Stomach (tissue), 9 donors: ENCODE results near the gene HAGHL. TPM values are rescaled to one million over a fixed set of nuclear protein-coding genes. Genes with fewer than 3 reads are reported as not detected.

Experiments
- DNase-seq, 2 donors: peaks; one replicate each; pipeline versions ENCODE4 v3.0.0 to v3.0.0-alpha.2; 2013 to 2019
- H3K27ac ChIP-seq, 5 donors: fragments of 200-600 bp in 4 of 5; sonication (generic) in 4 of 5; one replicate each; pipeline ENCODE4 v1.5.1; 2013 to 2019; ENCODE audit warnings: mild to moderate bottlenecking in 1 of 5, moderate library complexity in 1 of 5
- H3K27me3 ChIP-seq, 3 donors: fragments of 200-600 bp; sonication (generic); one replicate each; pipeline ENCODE4 v1.5.1; 2017 to 2019; ENCODE audit warnings: mixed run types in 1 of 3
- H3K36me3 ChIP-seq, 4 donors: fragments of 200-600 bp; sonication (generic); 1 replicate in 3 of 4; 2 replicates in 1 of 4; pipeline ENCODE4 v1.5.1; 2016 to 2019
- H3K4me1 ChIP-seq, 4 donors: fragments of 200-600 bp; sonication (generic); one replicate each; pipeline ENCODE4 v1.5.1; 2016 to 2019
- H3K4me3 ChIP-seq, 4 donors: fragments of 200-600 bp; sonication (generic) in 3 of 4; one replicate each; pipeline ENCODE4 v1.5.1; 2016 to 2019; ENCODE audit warnings: mild to moderate bottlenecking in 1 of 4
- H3K9me3 ChIP-seq, 4 donors: fragments of 200-600 bp; sonication (generic); one replicate each; pipeline ENCODE4 v1.5.1; 2016 to 2019
- CTCF ChIP-seq, 7 experiments: fragments of 450-650 bp in 4 of 7; fragments of 200-600 bp in 3 of 7; sonication (generic) in 3 of 7; IDR thresholded peaks; one replicate each; pipeline ENCODE4 v1.5.1; 2016 to 2019; ENCODE audit warnings: antibody characterized with exemption in 7 of 7, control low read depth in 2 of 7, mild to moderate bottlenecking in 1 of 7
- EP300 ChIP-seq: sonication (generic); formaldehyde crosslinking; IDR thresholded peaks from one replicate; pipeline ENCODE4 v1.6.1; 2017; ENCODE audit warnings: antibody characterized with exemption
- POLR2A ChIP-seq, 4 donors: fragments of 450-650 bp; IDR thresholded peaks; one replicate each; pipeline ENCODE4 v1.6.1; 2016; ENCODE audit warnings: antibody characterized with exemption in 4 of 4, control low read depth in 2 of 4, mild to moderate bottlenecking in 1 of 4, moderate library complexity in 1 of 4
- POLR2AphosphoS5 ChIP-seq, 3 donors: sonication (generic); formaldehyde crosslinking; IDR thresholded peaks; one replicate each; pipeline ENCODE4 v1.6.1; 2016; ENCODE audit warnings: antibody characterized with exemption in 3 of 3
- WGBS, 5 donors: extraction: QIAGEN DNeasy Blood & Tissue Kit in 3 of 5; methylation state at CpG; one replicate each; pipeline versions ENCODE4 v1.1.5 to v1.1.7; 2013 to 2018; 5-methylcytosine and 5-hydroxymethylcytosine counted together
- intact Hi-C: fragments of 100-400 bp; cut with DNase I; formaldehyde crosslinking; loops from one replicate; pipeline ENCODE4 v1.15.1; 2023; ENCODE audit warnings: low total_unique reads
- polyA plus RNA-seq, 3 donors: library from polyadenylated mRNA; stranded (reverse); fragments of 200-250 nt; gene quantifications; one replicate each; pipeline ENCODE4 v1.2.3, GENCODE V29; 2013
- total RNA-seq, 5 donors: library from RNA; depleted of rRNA; stranded (reverse); fragments of >200 nt; gene quantifications; one replicate each; pipeline versions ENCODE4 v1.1.0 to v1.2.3, GENCODE V29; 2014 to 2016
- donor health status: healthy with polysubstance abuse.
- donor health status: Bipolar disorder and iron deficiency.
- donor health status: healthy.

HAGHL gene
- total and polyA plus RNA-seq, 8 donors: 3.1 to 19.9 (median 3.9) TPM; not detected in 2

GRCh38 chr16:732332-732731 lies 5.4 kb downstream of the HAGHL start:
- Histone ChIP-seq H3K36me3 (peaks cover 39 to 79% (median 71%) of the 10 kb centered on the region in 4 donors), H3K27me3 (peaks cover 0 to 22% (median 16%) of the 10 kb centered on the region in 3 donors), H3K4me1 (peaks cover 18 to 19% (median 18%) of the 10 kb centered on the region in 4 donors), H3K4me3 (no peak overlapping the region), H3K9me3 (no peaks in the 10 kb centered on the region), H3K27ac (no peak overlapping the region)
- TF ChIP-seq POLR2A (IDR thresholded peaks at IDR 0.05): no peak
- intact Hi-C loops: no loop called here
- DNase-seq: no peak
- WGBS, 5 donors: 91 to 98% (median 96%) methylated on average over 12 of the region's 12 CpGs

GRCh38 chr16:732936-733335 lies 6.0 kb downstream of the HAGHL start:
- WGBS, 5 donors: 88 to 93% (median 90%) methylated on average over 7 to 13 of the region's 13 CpGs
- DNase-seq: no peak
- TF ChIP-seq CTCF (IDR thresholded peaks at IDR 0.05): no peak
- no peak for TF ChIP-seq POLR2AphosphoS5 (IDR thresholded peaks at IDR 0.05)
- TF ChIP-seq EP300: no peak
- no peak for TF ChIP-seq POLR2A (IDR thresholded peaks at IDR 0.05)
- intact Hi-C loops: no loop called here
- Histone ChIP-seq H3K27me3 (peaks cover 0 to 16% (median 10%) of the 10 kb centered on the region in 3 donors), H3K36me3 (peaks cover 45 to 85% (median 77%) of the 10 kb centered on the region in 4 donors), H3K4me3 (no peak overlapping the region), H3K9me3 (no peaks in the 10 kb centered on the region), H3K27ac (no peak overlapping the region), H3K4me1 (peaks cover 12 to 16% (median 12%) of the 10 kb centered on the region in 4 donors)

- peaks cover 0 to 9% (median 3%) of the 10 kb centered on the region in 3 donors for H3K27me3 ChIP-seq
- TF ChIP-seq POLR2AphosphoS5 (IDR thresholded peaks at IDR 0.05): no peak
- TF ChIP-seq EP300: no peak
- no peak for TF ChIP-seq POLR2A (IDR thresholded peaks at IDR 0.05)
Measured at GRCh38 chr16:733382-734207, 6.7 kb downstream of the HAGHL start.

GRCh38 chr16:734208-734980 lies 7.5 kb downstream of the HAGHL start:
- Histone ChIP-seq H3K4me1 (peaks cover 0 to 8% (median 2%) of the 10 kb centered on the region in 4 donors), H3K36me3 (peaks cover 46 to 93% (median 88%) of the 10 kb centered on the region in 4 donors), H3K27ac (no peak overlapping the region), H3K9me3 (no peaks in the 10 kb centered on the region), H3K27me3 (peaks cover 0 to 1% (median 0%) of the 10 kb centered on the region in 3 donors), H3K4me3 (no peak overlapping the region)
- DNase-seq: no peak
- no peak for TF ChIP-seq POLR2AphosphoS5 (IDR thresholded peaks at IDR 0.05)
- TF ChIP-seq POLR2A (IDR thresholded peaks at IDR 0.05): no peak
- TF ChIP-seq CTCF (IDR thresholded peaks at IDR 0.05): no peak
- TF ChIP-seq EP300: no peak
- intact Hi-C loops: no loop called here
- WGBS, 5 donors: 90 to 94% (median 91%) methylated on average over 46 to 49 of the region's 49 CpGs

More at GRCh38 chr16:733382-734207, 6.7 kb downstream of the HAGHL start:
- Histone ChIP-seq H3K27ac (no peak overlapping the region), H3K9me3 (no peaks in the 10 kb centered on the region), H3K4me3 (no peak overlapping the region), H3K36me3 (peaks cover 46 to 91% (median 82%) of the 10 kb centered on the region in 4 donors), H3K4me1 (peaks cover 5 to 10% (median 5%) of the 10 kb centered on the region in 4 donors)
- intact Hi-C loops: no loop called here
- 69 to 88% (median 81%) methylated on average over 13 to 34 of the region's 34 CpGs for WGBS, 5 donors
- no peak for DNase-seq
